Hematopoietic multipotent progenitor cell treated with erythropoietin and hydrocortisone succinate and interleukin-3 and kit ligand, for 8 days (in vitro differentiated cells): ENCODE data around the gene FAM222A.

Source experiments
- DNase-seq: peaks from one replicate; pipeline ENCODE4 v3.0.0-alpha.2; 2015

Gene FAM222A

GRCh38 chr12:109808876-109809646, 95.4 kb downstream of the FAM222A start:
- DNase-seq, result no peak

DNA sequence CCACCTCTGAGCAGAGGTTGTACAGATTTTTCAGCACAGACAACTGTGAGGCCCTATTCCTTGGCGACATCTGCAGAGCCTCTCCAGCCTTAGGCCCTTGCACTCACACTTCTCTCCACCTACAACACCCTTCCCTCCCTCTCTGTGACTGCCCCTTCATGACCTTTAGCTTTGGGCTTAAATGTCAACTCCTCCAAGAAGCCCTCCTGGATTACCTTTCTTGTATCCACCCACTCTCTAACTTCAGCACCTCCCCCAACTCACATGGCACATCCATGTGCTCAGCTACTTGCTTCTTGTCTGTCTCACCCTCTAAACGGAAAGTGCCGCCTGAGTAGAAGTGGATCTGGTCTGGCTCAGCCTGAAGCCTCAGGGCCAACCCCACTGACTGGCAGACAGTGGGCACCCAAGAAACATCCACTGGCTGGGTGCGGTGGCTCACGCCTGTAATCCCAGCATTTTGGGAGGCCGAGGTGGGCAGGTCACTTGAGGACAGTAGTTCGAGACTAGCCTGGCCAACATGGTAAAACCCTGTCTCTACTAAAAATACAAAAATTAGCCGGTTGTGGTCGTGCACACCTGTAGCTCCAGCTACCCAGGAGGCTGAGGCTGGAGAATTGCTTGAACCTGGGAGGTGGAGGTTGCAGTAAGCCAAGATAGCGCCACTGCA, 97.5 kb downstream of the FAM222A start:
- no peak for DNase-seq

- no peak for DNase-seq
Observed at GRCh38 chr12:109811624-109811995, 98.0 kb downstream of the FAM222A start.

- DNase-seq, result no peak
Observed at GRCh38 chr12:109813810-109814416, 100.3 kb downstream of the FAM222A start.

GRCh38 chr12:109814600-109815150, 101.0 kb downstream of the FAM222A start:
- DNase-seq, result no peak

- no peak for DNase-seq
Observed at GRCh38 chr12:109815225-109815624, 101.6 kb downstream of the FAM222A start.

GRCh38 chr12:109815757-109816617, 102.4 kb downstream of the FAM222A start:
- no peak for DNase-seq

DNA sequence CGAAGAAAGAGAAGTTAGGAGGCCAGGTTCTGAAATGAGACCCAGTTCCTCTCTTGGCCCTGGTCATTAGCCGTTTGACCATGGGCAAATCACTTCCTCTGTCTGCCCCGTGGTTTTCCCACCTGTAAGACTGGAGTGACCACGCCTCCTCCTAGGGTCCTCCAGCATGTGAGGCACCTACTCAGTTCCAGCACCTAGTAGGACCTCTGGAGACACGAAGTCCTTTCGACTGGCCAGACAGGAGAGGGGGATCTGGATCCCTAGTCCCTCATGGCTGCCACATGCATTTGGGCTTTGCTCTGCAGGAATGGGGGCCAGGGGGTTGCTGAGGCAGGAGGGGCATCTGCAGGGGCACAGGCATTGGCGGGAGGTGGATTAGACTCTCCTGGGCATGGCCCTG, 103.2 kb downstream of the FAM222A start:
- no peak for DNase-seq

DNA sequence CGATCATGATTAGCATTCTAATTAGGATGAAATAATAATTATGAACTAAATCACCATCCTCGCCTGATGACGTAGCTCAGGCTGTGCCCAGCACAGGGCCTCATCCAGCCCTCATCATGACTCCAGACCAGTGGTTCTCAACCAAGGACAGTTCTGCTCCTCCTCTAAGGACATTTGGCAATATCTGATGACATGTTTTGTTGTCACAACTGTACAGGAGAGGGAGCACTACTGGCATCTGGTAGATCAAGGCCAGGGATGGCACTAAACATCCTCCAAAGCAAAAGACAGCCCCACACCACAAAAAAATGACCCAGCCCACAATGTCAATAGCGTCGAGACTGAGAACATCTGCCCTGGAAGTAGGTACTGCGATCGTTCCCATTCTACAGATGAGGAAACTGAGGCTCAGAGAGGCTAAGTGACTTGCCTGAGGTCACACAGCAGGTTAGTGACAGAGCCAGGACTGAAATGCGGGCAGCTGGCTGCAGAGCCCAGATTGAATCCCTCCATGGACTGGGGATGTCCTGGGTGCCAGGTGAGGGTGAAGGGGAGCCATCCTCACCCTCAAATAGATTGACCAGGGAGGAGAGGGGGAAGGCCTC, 104.1 kb downstream of the FAM222A start:
- DNase-seq, result no peak

- no peak for DNase-seq
Observed at GRCh38 chr12:109818253-109818652, 104.6 kb downstream of the FAM222A start.

DNA sequence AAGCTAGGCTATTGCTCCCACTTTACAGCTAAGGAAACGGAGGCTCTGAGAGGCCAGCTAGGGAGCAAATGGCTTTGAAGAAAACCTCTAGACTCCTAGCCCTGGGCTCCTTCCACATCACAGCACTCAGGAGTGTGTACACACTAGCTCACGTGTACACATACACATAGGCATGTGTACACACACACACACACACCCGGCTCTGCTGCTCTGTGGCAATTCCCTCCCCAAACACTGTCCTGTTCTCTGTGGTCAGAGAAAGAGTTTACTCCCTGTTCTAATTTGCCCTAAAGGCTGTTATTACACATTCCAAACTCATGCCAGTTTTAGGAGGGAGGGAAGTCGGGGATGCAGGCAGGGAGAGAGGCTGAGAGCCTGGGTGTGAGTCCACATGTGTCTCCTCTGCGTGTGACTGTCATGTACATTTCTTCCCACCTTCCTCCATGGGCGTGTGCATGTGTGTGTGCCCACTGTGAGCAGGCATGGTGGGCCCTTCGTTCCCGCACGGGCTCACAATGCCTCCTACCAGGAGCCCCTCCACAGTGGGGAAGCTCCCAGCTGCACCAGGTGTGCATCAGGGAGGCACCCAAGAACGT, 105.4 kb downstream of the FAM222A start:
- DNase-seq, result no peak
